A549 (cell line): ENCODE data around the gene GREM1.

Experiments
- CTCF ChIP-seq: fragments of >200 bp; sonication (Bioruptor Twin); formaldehyde crosslinking; IDR thresholded peaks from 3 replicates; pipeline ENCODE4 v1.5.1; 2016
- ZFP36 ChIP-seq: fragments of 450-650 bp; IDR thresholded peaks from 2 replicates; pipeline ENCODE4 v1.6.1; 2014; ENCODE audit warnings: borderline replicate concordance; ENCODE audit not compliant: partially characterized antibody
- ZSCAN20 ChIP-seq: fragments of 250-450 bp; sonication (Bioruptor Pico); IDR thresholded peaks from 2 replicates; pipeline ENCODE4 v1.8.0; 2022; ENCODE audit warnings: mild to moderate bottlenecking, moderate library complexity

GRCh38 chr15:32679298-32679690 lies 38.5 kb upstream of the GREM1 start:
- TF ChIP-seq ZFP36 (no peak), ZSCAN20 (CRISPR knock-in tag) (no peak), CTCF (no peak)
